HuH-7.5 (cell line): ENCODE data around the gene CBARP.

ENCODE experiments used
- DNase-seq: peaks from one replicate; pipeline ENCODE4 v3.0.0; 2011; ENCODE audit warnings: low spot score

The CBARP gene

DNA sequence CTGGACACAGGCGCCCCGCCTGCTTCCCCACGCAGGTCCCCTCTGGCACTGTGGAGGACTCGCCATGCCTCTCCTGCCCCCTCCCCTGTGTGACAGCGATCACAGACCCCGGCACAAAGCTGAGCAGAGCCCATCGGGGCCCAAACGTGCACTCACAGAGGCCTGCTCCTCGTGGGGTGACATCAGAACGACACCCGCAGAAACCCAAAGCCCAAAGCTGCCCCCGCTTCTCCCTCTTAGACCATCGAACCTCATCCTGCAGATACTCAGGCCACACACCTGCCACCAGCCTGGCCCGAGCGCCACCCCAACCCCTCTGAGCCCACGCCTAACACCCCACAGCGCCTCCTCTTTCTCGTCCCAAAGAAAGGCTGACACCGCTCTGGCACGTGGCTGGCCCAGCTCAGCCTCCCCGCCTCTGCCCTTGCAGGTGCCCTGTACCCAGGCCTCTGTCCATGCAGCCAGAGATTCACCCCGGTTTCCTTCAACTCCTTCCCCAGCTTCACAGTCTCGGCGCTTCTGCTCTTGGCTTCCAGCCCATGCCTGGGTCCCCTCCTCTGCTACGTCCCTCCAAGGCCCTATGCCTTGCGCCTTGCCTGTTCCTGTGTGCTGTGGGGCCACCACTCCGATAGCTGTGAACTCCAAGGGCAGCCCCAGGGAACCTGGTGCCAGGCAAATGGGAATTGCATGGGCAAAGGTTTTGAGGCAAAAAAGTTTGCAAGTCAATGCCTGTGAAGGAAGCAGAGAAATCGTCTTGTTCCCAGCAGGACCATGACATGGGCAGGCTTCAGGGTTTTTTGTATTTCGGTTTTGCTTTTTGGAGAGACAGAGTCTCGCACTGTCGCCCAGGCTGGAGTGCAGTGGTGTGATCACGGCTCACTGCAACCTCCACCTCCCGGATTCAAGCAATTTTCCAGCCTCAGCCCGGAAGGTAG is 831 bp upstream of the CBARP start:
- DNase-seq: no peak

DNA sequence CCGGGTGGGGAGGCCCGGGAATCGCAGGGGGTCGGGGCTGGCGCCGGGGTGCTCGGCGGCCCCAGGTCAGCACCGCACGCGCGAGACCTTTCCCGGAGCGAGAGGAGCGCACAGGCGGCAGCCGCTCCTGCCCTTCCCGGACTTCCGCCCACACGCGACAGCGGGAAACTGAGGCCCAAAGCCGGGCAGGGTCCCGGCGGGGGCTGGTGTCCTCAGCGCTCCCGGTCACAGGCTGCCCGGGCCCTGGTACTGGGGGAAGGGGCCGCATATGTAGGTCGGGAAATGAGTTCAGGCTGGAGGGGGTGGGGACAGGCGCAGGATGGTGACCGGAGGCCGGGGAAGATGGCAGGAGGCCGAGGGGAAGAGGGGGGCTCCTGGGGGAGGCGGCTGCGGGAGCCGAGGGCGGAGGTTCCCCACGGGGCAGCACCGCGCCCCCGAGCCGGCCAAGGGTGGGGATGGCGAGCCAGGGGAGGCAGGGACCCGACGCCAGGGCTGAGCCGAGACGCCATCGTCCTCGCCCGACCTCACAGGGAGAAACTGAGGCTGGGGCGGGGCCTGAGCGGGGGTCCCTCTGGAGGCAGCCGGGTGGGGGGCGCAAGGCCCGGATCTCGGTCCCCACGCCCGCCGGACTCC is 662 bp downstream of the CBARP start:
- no peak for DNase-seq

DNA sequence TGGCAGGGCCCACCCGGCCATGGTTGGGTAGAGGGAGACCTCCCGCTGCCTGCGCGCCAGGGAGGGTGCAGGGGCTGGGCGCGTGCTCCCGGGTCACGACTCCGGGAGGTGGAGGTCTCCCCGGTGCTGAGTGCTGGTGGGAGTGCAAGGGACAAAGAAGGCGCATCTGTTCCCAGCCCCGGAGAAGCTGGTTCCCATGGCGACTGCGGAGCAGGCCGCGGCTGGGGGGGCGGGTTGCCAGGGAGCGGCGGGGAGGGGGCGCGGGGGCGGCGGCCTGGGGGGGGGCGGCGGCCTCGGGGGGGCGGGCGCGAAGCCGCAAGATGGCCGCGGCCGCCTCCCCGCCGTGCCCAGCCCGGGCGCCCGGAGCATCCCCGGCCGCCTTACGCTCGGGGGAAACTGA is 1.2 kb downstream of the CBARP start:
- DNase-seq: no peak

DNA sequence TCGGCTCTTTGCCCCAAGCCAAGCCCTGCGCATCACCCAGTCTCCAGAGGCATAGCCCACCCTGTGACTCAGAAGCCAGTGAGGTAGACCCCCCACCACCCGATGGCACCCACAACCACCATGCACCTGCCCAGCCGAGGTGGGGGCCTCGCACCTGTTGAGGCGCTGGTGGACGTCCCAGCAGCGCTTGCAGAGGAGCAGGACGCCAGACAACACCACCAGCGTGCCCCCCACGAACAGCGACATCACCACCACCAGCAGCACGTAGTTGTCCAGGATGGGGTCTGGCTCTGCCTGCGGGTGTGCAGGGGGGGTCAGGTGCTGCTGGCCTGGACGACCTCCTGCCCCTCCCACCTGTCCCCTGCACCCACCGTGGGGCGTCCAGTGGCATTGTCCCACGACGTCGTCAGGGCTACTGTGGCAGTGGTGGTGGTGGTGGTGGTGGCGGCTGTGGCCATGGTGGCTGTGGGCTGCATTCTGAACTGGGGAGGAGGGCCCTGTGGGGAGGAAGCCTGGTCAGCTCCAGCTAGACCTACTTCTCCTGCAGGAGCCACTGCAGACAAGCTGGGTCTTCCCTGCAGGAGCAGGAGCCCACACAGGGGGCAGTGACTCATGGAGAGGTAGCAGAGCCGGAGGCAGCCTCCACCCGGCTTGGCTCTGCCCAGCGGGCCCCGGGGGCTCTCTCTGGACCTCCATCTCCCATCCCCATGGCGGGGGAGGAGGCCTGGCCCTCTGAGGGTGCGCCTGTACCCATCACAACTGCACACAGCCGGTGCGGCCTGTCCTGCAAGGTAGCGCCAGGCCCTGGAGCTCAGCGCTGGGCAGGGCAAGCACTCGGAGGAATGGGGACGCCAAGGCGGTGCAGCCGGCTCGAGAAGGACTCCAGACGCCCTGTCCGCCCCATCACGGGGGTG is 1.9 kb downstream of the CBARP start:
- no peak for DNase-seq

DNA sequence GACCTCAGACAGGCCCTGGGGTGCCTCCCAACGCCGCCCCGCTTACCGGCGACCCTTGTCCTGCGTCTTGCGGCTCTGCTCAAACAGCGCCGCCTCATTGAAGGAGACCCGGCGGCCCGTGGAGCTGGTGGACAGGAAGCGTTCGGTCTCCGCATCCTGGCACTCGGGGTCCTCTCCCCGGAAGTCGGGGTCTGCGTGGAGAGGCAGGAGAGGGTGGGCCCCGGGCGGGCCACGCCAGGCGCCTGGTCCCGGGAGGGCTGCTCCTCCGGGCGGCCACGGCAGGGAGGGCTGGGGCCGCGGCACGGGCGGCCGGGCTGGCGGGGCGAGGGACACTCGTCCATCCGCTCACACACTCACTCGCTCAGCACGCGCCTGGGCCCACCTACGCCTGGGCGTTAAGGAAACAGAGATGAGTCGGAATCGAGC is 2.8 kb downstream of the CBARP start:
- no peak for DNase-seq

DNA sequence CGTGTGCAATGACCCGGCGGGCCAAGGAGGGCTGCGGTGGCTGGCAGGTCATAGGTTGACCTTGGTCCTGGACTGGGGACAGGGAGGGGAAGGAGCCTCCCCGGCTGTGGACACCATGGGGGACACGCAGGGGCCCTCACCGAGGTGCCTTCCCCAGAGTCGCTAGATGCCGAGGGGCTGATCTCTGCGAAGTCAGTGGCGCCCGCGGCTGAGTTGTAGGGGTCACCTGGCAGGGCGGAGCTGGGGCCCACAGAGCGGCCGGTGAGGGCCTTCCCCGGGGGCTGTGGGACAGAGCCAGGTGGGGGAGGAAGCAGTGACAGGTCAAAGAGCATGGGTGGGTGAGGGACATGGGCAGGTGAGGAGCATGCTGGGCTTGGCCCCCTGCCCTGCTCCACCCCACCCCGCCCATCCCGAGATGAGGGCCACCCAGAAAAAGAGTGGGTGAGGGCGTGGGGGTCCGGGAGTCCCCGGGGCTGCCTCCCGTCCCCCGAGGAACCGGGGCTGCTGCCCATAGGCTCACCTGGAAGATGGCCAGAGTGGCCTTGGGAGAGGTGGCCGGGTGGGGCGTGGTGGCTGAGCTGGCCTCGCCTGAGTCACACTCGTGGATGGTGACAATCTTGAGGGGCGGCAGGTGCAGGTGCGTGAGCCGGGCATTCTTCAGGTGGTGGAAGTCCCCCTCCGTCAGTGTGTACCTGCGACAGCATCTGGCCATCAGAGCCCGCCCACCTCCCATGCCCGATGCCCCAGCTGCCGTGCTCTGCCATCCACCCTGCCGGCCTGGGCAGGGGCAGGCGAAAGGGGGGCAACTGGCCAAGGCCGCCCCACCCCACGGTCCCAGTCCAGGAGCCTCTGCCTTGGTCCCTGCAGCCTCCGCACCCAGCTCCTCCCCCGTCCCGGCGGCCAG is 3.5 kb downstream of the CBARP start:
- no peak for DNase-seq

DNA sequence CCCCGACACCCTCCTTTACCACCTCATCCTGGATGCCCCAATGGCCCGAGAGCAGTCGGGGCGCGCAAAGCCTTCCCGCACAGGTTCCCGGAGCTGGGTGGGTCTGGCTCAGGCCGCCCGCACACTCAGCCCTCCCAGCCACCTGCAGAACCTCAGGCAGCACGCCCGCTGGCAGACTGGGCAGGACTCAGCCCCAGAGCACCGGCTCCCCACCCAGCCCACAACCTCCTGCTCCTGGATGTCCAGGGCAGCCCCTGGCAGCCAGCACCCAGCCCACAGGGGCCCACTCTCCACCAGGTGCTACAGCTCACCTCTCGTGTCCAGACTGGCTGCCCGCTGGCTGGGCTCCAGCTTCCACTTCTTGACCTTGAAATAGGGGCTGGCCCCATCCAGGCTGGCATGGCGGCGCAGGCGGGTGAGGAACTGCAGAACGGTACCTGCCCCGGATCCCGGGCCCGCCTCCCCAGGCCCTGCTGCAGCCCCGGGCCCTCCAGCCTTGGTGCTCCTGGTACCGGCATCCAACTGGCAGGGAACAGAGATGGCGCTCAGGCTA is 4.6 kb downstream of the CBARP start:
- no peak for DNase-seq

DNA sequence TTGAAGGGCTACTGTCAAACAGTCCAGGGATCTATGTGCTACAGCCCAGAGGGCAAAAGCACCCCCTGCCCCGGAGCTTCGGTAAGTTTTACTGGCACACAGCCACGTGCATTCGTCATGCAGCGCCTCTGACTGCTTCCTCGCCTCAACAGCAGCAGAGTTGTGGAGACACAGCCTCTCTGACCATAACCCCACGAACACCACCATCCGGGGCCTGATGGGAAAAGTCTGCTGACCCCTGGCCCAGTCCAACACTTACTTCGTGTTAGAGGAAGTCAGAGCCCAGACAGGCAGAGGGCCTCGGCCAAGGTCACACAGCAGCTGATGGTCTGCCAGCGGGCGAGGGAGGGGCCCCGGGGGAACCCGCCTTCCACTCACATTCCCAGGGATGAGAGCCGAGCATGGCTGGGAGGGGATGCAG is 5.1 kb downstream of the CBARP start:
- DNase-seq: no peak

DNA sequence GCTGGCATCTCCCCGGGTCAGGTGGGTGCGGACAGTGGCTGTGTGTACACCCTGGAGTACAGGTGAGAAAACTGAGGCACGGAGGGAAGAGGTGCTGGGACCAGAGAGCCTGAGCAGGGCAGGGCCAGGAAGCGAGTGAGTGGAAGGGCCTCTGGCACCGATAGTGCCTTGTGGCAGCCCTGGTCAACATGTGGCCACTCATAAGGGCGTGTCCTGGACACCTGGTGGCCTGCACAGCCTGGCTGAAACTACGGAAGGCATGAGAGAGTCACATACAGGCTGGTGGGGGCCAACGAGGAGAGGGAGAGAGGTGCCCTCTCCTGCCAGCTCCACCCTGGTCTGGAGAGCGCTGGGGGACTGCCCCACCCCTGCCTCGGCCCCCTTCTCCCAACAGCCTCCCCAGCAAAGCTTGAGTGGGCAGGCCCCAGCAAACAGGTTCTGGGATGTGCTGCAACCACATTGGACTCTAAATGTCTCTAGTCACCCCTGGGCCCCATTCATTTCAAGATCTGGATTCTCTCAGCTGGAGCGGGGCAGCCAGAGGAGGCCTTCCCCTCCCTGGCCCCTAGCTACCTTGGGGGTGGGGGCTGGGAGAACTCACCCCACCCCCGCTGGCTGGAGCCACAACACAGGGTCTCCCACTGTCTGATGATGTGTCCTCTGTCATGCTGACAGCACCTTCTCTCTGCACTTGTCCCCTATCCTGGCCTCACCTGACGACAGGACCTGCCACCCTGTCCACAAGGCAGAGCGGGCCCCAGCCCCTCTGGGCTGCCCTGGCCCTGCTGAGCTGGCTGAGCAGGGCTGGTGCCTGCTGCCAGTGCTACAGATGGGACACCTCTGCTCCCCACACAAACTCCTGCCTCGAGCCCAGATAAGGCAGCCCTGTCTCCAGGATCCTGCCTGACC is 5.8 kb downstream of the CBARP start:
- peak; percentile 32 for DNase-seq

DNA sequence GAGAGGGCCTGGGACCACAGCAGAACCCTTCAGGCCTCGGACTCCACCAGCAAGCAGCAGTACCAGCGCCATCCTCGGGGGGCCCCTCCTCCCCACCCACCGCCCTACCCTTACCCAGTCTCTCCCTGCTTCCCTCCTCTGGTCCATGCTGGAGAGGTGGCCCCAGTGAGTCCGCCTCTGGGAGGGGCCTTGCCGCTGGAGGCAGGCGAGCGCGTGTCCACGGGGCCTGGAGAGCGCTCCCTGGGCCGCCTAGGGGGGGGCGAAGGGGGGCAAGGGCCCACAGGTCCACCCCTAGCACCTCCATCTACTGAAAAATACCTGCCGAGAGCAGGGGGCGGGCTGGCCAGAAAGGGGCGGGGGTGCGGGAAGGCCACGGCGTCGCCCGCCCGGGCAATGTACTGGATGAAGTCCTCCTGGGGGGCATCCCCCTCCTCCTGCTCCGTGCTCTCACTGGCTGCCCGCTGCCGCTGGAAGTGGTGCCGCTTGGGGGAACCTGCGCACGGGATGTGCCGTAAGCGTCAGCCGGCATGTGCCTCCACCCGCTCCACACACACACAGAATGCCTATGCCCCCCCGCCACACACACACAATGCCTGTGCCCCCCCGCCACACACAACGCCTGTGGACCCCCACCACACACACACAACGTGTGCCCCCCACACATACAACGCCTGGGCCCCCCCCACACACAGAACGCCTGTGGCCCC is 6.9 kb downstream of the CBARP start:
- peak; percentile 49 for DNase-seq

DNA sequence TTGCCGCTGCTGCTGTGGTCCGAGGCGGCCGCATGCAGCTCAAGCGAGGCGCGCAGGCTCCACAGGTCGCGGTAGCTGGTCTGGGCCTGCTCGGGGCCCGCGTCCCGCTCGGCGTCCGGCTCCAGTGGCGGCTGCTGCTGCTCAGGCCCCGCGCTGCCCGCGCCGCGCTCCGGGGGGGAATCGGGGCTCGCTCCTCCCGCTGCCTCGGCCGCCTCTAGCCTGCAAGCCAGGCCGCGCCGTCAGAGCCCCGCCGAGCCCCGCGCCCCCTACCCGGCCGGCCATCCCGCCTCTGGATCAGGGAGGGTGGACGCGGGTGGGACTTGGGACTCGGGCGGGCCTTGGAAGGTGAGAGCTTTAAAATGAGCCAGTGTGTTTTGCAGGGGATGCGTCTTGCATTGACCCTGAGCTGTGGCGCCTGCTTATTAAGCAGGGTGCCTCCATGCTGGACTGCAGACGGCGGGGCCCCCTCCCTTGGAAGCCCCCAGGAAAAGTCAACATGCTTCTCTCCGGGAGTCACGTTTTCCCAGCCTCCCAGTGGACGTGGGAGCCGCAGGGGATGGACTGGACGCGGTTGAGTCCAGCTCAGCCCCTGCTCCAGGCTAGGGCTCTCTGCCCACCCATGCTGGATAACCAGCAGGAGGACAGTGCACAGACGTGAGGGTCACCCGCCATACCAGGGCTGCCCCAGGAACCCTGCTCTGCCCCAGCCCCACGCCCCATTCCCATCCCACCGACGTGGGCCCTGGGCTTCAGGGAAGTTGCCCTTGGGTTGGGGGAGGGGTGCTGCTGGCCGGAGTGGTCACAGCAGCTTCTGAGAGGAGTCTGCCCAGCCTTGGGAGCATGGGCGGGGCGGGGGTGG is 7.7 kb downstream of the CBARP start:
- DNase-seq: no peak

DNA sequence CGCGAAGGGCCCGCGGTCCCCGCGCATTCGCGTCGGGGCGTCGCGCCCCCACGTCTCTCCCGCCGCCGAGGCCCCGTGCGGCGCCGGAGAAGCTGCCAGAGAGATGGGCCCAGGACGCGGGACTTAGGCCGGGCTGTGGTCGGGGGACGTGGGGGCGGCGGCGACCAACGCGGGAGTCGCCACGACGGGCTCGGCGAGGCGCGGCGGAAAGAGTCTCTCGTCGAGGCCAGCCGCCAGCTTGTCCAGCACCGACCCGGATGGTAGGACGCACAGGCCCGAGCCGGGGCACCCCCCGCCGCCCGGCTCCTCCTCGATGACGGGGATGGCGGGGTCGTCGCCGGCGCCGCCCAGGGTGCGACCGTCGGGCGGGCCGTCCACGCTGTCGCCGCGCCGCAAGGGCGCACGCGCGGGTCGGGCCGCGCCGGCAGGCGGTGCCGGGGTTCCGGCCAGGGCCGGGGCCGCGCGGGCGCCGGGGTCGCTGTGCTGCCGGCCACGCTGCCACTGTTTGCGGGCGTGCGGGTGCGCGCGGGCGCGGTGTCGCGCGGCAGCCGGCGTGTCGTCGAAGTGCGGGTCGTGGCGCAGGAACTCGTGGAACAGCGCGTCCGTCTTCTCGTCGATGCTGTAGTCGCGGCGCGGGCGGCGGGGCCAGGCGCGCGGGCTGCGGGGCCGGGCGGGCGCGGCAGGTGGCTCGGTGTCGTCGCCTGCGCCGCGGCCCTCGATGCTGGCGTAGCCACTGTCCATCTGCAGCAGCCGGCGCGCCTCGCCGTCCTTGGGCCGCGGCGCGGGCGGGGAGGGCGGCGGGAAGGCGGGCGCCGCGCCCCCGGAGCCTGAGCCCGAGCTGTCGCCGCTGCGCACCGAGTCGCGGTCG is 8.5 kb downstream of the CBARP start:
- DNase-seq: no peak

DNA sequence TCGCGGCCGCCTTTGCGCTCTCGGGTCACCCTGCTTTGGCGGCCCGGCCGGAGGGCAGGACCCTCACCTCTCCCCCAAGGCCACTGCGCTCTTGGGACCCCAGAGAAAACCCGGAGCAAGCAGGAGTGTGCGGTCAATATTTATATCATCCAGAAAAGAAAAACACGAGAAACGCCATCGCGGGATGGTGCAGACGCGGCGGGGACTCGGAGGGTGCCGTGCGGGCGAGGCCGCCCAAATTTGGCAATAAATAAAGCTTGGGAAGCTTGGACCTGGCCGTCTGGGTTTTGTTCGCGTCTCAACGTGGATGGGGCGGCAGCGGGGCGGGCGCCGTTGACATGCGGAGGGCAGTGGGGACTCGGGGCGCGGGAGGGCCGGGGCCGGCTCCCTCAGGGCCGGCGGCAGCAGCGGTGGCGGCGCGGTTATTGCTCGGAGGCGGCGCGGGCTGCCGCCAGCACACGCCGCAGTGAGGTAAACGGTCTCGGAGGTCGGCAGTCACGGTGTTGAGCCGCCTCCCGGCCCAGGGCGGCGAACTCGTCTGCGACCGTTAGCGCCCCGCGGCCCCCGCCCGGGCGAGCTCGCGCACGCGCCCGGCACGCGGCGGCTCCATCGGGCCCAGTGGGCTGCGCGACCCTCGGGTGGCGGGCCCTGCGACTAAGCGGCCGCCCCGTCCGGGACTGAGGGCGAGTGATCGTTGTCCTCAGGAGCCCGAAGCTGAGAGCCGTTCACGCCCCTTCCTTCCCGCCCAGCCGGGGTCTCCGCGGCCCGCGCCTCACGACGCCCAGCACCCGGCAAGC is 9.4 kb downstream of the CBARP start:
- no peak for DNase-seq

DNA sequence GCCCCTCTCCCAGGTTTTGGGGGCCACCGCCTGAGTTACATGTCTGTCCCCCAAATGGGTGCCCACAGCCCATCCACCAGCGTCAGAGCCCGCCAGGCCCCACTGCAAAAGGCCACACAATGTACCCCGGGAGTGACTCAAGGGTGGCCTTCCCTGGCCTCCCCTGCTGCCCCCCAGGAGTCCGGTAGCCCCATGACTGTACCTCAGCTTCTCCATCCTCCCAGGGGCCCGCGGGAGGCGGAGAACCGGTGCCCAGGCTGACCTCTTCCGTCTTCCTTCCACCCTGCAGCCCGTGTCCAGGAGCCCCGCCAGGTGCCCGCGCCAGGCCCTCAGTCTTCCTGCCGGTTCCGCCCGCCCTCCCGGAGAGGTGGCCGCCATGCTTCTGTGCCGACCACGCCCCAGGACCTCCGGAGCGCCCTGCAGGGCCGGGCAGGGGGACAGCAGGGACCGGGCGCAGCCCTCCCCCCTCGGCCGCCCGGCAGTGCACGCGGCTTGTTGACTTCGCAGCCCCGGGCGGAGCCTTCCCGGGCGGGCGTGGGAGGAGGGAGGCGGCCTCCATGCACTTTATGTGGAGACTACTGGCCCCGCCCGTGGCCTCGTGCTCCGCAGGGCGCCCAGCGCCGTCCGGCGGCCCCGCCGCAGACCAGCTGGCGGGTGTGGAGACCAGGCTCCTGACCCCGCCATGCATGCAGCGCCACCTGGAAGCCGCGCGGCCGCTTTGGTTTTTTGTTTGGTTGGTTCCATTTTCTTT is 10.3 kb downstream of the CBARP start:
- no peak for DNase-seq

DNA sequence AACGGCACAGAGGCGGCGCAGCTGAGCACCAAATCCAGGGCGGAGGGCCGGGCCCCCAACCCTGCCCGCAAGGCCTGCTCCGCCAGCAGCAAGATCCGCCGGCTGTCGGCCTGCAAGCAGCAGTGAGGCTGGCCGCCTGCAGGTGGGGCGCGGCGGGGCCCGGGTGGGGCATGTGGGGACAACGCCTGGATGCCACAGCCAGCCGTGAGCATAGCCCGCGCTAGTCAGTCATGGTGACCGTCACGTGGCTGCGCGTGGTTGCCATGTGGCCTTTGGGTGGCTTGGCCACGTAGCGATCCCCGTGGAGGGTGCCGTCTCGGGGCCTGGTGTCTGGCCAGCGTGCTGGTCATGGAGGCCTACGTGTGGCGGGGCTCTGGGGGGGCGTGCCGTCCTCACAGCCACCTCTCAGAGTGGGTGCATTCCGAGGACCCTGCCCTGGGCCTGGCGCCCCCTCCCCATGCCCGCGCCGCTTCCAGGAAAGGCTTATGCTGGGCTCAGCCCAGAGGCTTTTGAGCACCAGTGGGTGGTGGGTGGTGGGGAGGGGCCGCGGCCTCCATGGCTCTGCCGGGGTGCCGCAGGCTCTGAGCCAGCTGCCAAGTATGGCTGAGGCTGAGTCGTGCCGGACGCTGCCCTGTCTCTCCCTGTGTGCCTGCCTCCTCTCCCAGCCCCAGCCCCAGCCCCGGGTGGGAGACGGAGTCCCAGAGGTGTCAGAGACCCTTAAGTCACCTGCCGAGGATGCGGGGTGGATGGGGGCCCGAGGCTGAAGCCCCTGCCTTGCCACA is 11.1 kb downstream of the CBARP start:
- no peak for DNase-seq
